ENCODE data around the gene TRPM1. TPM values are rescaled to one million over a fixed set of nuclear protein-coding genes. Genes with fewer than 3 reads are reported as not detected.

The TRPM1 gene
- total RNA-seq, 4 donors from 2014 or later: not detected

- no peaks in the 10 kb centered on the region for H3K9me3 ChIP-seq
- no peak overlapping the region for H3K27ac ChIP-seq
- no peak for TF ChIP-seq POLR2A (IDR thresholded peaks at IDR 0.05)
- no peak for TF ChIP-seq CTCF (IDR thresholded peaks at IDR 0.05 in 4 of 5, conservative IDR thresholded peaks at IDR 0.05 in 1 of 5)
- DNase-seq (no peak), ATAC-seq (no peak)
- peaks cover 0 to 6% of the 10 kb centered on the region in 2 donors for H3K4me1 ChIP-seq
- H3K4me3 ChIP-seq: no peak overlapping the region
- no peaks in the 10 kb centered on the region for H3K36me3 ChIP-seq
- in situ Hi-C loops (cut with MboI; ENCODE audit: low sequenced_read_pairs in 4 of 4): no loop called here
- intact Hi-C loops (cut with DNase I; ENCODE audit: low total_unique reads): no loop called here
- H3K27me3 ChIP-seq: peaks cover 0 to 2% (median 0%) of the 10 kb centered on the region in 3 donors
Observed at GRCh38 chr15:31082771-31083369, 18.7 kb downstream of the TRPM1 start.

- H3K36me3 ChIP-seq: no peaks in the 10 kb centered on the region
- peaks cover 0 to 2% (median 0%) of the 10 kb centered on the region in 3 donors for H3K27me3 ChIP-seq
- ATAC-seq (peak in 1 of 2 donors; percentile 42), DNase-seq (peak in 1 of 2 donors; percentile 41)
- intact Hi-C loops (cut with DNase I; ENCODE audit: low total_unique reads): no loop called here
- H3K4me3 ChIP-seq: no peak overlapping the region
- TF ChIP-seq POLR2A (IDR thresholded peaks at IDR 0.05): no peak
- no peak for TF ChIP-seq CTCF (IDR thresholded peaks at IDR 0.05 in 4 of 5, conservative IDR thresholded peaks at IDR 0.05 in 1 of 5)
- no peaks in the 10 kb centered on the region for H3K9me3 ChIP-seq
- in situ Hi-C loops (cut with MboI; ENCODE audit: low sequenced_read_pairs in 4 of 4): no loop called here
- no peak overlapping the region for H3K27ac ChIP-seq
- H3K4me1 ChIP-seq: peaks cover 0 to 6% of the 10 kb centered on the region in 2 donors
Observed at GRCh38 chr15:31081588-31082250, 19.8 kb downstream of the TRPM1 start.

GRCh38 chr15:31081056-31081455, 20.5 kb downstream of the TRPM1 start:
- Histone ChIP-seq H3K36me3 (no peaks in the 10 kb centered on the region), H3K27ac (peak overlapping the region in 1 of 4 donors; percentile 36), H3K27me3 (peaks cover 0 to 2% (median 0%) of the 10 kb centered on the region in 3 donors), H3K4me1 (peaks cover 0 to 6% of the 10 kb centered on the region in 2 donors), H3K4me3 (peak overlapping the region; percentile 38 to 52 (median 48)), H3K9me3 (no peaks in the 10 kb centered on the region)
- intact Hi-C loops (cut with DNase I; ENCODE audit: low total_unique reads) (no loop called here), in situ Hi-C loops (cut with MboI; ENCODE audit: low sequenced_read_pairs in 4 of 4) (no loop called here)
- TF ChIP-seq POLR2A (IDR thresholded peaks at IDR 0.05) (no peak), CTCF (IDR thresholded peaks at IDR 0.05 in 4 of 5, conservative IDR thresholded peaks at IDR 0.05 in 1 of 5) (no peak)
- ATAC-seq (no peak), DNase-seq (no peak)

- in situ Hi-C loops (cut with MboI; ENCODE audit: low sequenced_read_pairs in 4 of 4) (no loop called here), intact Hi-C loops (cut with DNase I; ENCODE audit: low total_unique reads) (no loop called here)
- no peak for TF ChIP-seq CTCF (IDR thresholded peaks at IDR 0.05 in 4 of 5, conservative IDR thresholded peaks at IDR 0.05 in 1 of 5)
- TF ChIP-seq POLR2A (IDR thresholded peaks at IDR 0.05): no peak
- Histone ChIP-seq H3K27ac (peak overlapping the region in 1 of 4 donors; percentile 36), H3K27me3 (peaks cover 0 to 2% (median 0%) of the 10 kb centered on the region in 3 donors), H3K4me1 (peaks cover 0 to 6% of the 10 kb centered on the region in 2 donors), H3K9me3 (no peaks in the 10 kb centered on the region), H3K36me3 (no peaks in the 10 kb centered on the region), H3K4me3 (peak overlapping the region; percentile 38 to 52 (median 48))
- ATAC-seq (peak in 1 of 2 donors; percentile 75), DNase-seq (peak in 1 of 2 donors; percentile 46)
Observed at GRCh38 chr15:31080591-31081014, 20.9 kb downstream of the TRPM1 start.

Measured in gastrocnemius medialis (tissue), 4 donors.